Erythroblast (primary cell): ENCODE data around the gene TMEM95.
"Not testable (repeated sequence)": the region's sequence is repeated elsewhere in the genome, so short reads cannot be mapped to it uniquely, and the experiment has no call there.

ENCODE experiments used
- GATA1 ChIP-seq: IDR thresholded peaks from 2 replicates; pipeline ENCODE4 v1.6.1; 2011; ENCODE audit warnings: low read depth, mild to moderate bottlenecking, control low read depth, low read length, moderate library complexity
- POLR2A ChIP-seq: IDR thresholded peaks from 2 replicates; pipeline ENCODE4 v1.6.1; 2011; ENCODE audit warnings: mild to moderate bottlenecking, low read length

DNA sequence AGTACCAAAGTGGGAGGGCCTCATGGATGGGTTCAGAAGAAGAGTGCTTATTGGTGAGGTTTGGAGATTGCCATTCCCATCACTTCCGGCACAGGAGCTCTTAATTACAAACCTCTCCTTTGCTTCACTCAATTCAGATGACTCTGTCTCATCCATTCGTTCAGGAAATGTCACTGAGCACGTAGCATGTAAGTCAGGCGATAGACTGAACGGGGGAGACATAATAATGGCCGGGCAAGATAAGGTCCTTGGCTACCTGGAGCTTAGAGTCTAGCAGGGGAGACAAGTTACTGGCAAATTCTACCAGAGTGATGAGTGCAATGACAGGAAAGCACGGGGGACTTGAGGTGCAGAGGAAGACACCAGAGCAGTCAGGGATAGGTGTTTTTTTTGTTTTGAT lies 11.0 kb downstream of the TMEM95 start:
- TF ChIP-seq POLR2A, GATA1: not testable (repeated sequence)
